GM12874 (cell line): ENCODE data around the gene CCDC91.

Experiments used
- CTCF ChIP-seq: IDR thresholded peaks from 2 replicates; pipeline ENCODE4 v1.5.1; 2011; ENCODE audit warnings: low read depth, mild to moderate bottlenecking, control low read depth, low read length, moderate library complexity; ENCODE audit not compliant: insufficient read depth

Gene CCDC91

GRCh38 chr12:28247806-28248205 is 57.5 kb downstream of the CCDC91 start:
- no peak for TF ChIP-seq CTCF

GRCh38 chr12:28248555-28249145 is 58.4 kb downstream of the CCDC91 start:
- no peak for TF ChIP-seq CTCF

GRCh38 chr12:28253161-28253641 is 62.9 kb downstream of the CCDC91 start:
- TF ChIP-seq CTCF = no peak

- no peak for TF ChIP-seq CTCF
These were observed 67.2 kb downstream of the CCDC91 start for GRCh38 chr12:28257411-28257810.

- no peak for TF ChIP-seq CTCF
These were observed 68.7 kb downstream of the CCDC91 start for GRCh38 chr12:28258998-28259397.

GRCh38 chr12:28265435-28266042 is 75.3 kb downstream of the CCDC91 start:
- TF ChIP-seq CTCF = no peak

- no peak for TF ChIP-seq CTCF
These were observed 78.5 kb downstream of the CCDC91 start for GRCh38 chr12:28268608-28269229.
